Activated CD8-positive, alpha-beta memory T cell treated with anti-CD3 and anti-CD28 coated beads for 24 hours (primary cell): Measurements from ENCODE around the gene ABCG8.

Source experiments
- DNase-seq: peaks from one replicate; pipeline ENCODE4 v3.0.0-alpha.2; 2020

The ABCG8 gene

GRCh38 chr2:43925431-43925830 is 86.7 kb downstream of the ABCG8 start:
- no peak for DNase-seq

- no peak for DNase-seq
These were observed 88.7 kb downstream of the ABCG8 start for GRCh38 chr2:43927442-43927841.

GRCh38 chr2:43931293-43931692 is 92.5 kb downstream of the ABCG8 start:
- no peak for DNase-seq
